HEK293 (cell line): ENCODE results near the gene CITED4.

Source experiments
- CTCF ChIA-PET: fragments of 350-600 bp; formaldehyde crosslinking; extraction: SDS; loops from one replicate; lab custom pipeline; 2021; ENCODE audit warnings: antibody characterized with exemption; lab: Yijun Ruan, JAX
- POLR2A ChIA-PET: fragments of 300-600 bp; formaldehyde crosslinking; extraction: SDS; loops from one replicate; lab custom pipeline; 2020; ENCODE audit warnings: antibody characterized with exemption, inconsistent platforms; lab: Yijun Ruan, JAX
- H3K27ac ChIP-seq: fragments of 200-500 bp; sonication (Bioruptor generic); 2 replicates; pipeline ENCODE4 v1.5.1; 2014; ENCODE audit warnings: low read depth, low read length, control low read depth, inconsistent platforms; ENCODE audit errors: extremely low read depth
- H3K36me3 ChIP-seq, 2 experiments: fragments of 200-500 bp in 1 of 2; sonication (Bioruptor generic) in 1 of 2; 1 replicate in 1 of 2; 2 replicates in 1 of 2; pipeline ENCODE4 v1.5.1; 2014 to 2017; ENCODE audit warnings: inconsistent platforms in 2 of 2, low read length in 2 of 2; ENCODE audit not compliant: control insufficient read depth in 2 of 2, insufficient read depth in 1 of 2
- H3K4me1 ChIP-seq: fragments of 200-500 bp; sonication (Bioruptor generic); 2 replicates; pipeline ENCODE4 v1.5.1; 2014; ENCODE audit warnings: mild to moderate bottlenecking, low read length, inconsistent platforms; ENCODE audit not compliant: control insufficient read depth, insufficient read depth
- H3K4me3 ChIP-seq: 2 replicates; pipeline ENCODE4 v1.5.1; 2011; ENCODE audit warnings: low read depth, mild to moderate bottlenecking, control low read depth, low read length, moderate library complexity
- H3K9me3 ChIP-seq: fragments of 200-500 bp; sonication (Bioruptor generic); 2 replicates; pipeline ENCODE4 v1.5.1; 2014; ENCODE audit warnings: low read depth, low read length, inconsistent platforms; ENCODE audit not compliant: control insufficient read depth, insufficient read depth
- CTCF ChIP-seq: fragments of 450-650 bp; formaldehyde crosslinking; IDR thresholded peaks from 2 replicates; pipeline ENCODE4 v1.5.1; 2016; ENCODE audit warnings: missing biosample characterization, missing genetic modification characterization
- GLI4 ChIP-seq: fragments of 450-650 bp; formaldehyde crosslinking; IDR thresholded peaks from 2 replicates; pipeline ENCODE4 v1.5.1; 2016; ENCODE audit warnings: missing biosample characterization, missing genetic modification characterization
- GLIS1 ChIP-seq: fragments of 450-650 bp; formaldehyde crosslinking; IDR thresholded peaks from 2 replicates; pipeline ENCODE4 v1.5.1; 2016; ENCODE audit warnings: missing biosample characterization, missing genetic modification characterization
- KLF10 ChIP-seq: fragments of 450-650 bp; IDR thresholded peaks from 2 replicates; pipeline ENCODE4 v1.5.1; 2018; ENCODE audit warnings: missing biosample characterization, mild to moderate bottlenecking, missing genetic modification characterization
- KLF16 ChIP-seq: fragments of 450-650 bp; formaldehyde crosslinking; IDR thresholded peaks from 2 replicates; pipeline ENCODE4 v1.5.1; 2017; ENCODE audit warnings: missing biosample characterization, missing genetic modification characterization
- MEIS1 ChIP-seq: sonication (generic); formaldehyde crosslinking; IDR thresholded peaks from 2 replicates; pipeline ENCODE4 v1.8.1; 2022; ENCODE audit warnings: missing genetic modification reagents, mild to moderate bottlenecking, borderline replicate concordance
- REST ChIP-seq: fragments of 450-650 bp; formaldehyde crosslinking; IDR thresholded peaks from 2 replicates; pipeline ENCODE4 v1.5.1; 2016; ENCODE audit warnings: missing biosample characterization, missing genetic modification characterization
- TSHZ1 ChIP-seq: fragments of 450-650 bp; formaldehyde crosslinking; IDR thresholded peaks from 2 replicates; pipeline ENCODE4 v1.5.1; 2016; ENCODE audit warnings: missing biosample characterization, missing genetic modification characterization, borderline replicate concordance
- ZBTB17 ChIP-seq: fragments of 450-650 bp; formaldehyde crosslinking; IDR thresholded peaks from 2 replicates; pipeline ENCODE4 v1.5.1; 2016; ENCODE audit warnings: missing biosample characterization, missing genetic modification characterization
- ZFP41 ChIP-seq: fragments of 450-650 bp; formaldehyde crosslinking; IDR thresholded peaks from 2 replicates; pipeline ENCODE4 v1.5.1; 2016; ENCODE audit warnings: missing biosample characterization, missing genetic modification characterization, borderline replicate concordance
- ZNF112 ChIP-seq: fragments of 450-650 bp; formaldehyde crosslinking; IDR thresholded peaks from 2 replicates; pipeline ENCODE4 v1.5.0; 2017; ENCODE audit warnings: missing biosample characterization, missing genetic modification characterization
- ZNF138 ChIP-seq: fragments of 450-650 bp; formaldehyde crosslinking; IDR thresholded peaks from 2 replicates; pipeline ENCODE4 v1.5.1; 2016; ENCODE audit warnings: missing biosample characterization, missing genetic modification characterization, borderline replicate concordance
- ZNF184 ChIP-seq: fragments of 450-650 bp; IDR thresholded peaks from 2 replicates; pipeline ENCODE4 v1.5.1; 2018; ENCODE audit warnings: missing biosample characterization, mild to moderate bottlenecking, missing genetic modification characterization
- ZNF223 ChIP-seq: fragments of 450-650 bp; formaldehyde crosslinking; IDR thresholded peaks from 2 replicates; pipeline ENCODE4 v1.5.1; 2016; ENCODE audit warnings: missing biosample characterization, missing genetic modification characterization
- ZNF335 ChIP-seq: fragments of 450-650 bp; formaldehyde crosslinking; conservative IDR thresholded peaks from 2 replicates; pipeline ENCODE4 v1.5.1; 2016; ENCODE audit warnings: missing biosample characterization, missing genetic modification characterization
- ZNF398 ChIP-seq: fragments of 450-650 bp; formaldehyde crosslinking; IDR thresholded peaks from 2 replicates; pipeline ENCODE4 v1.5.1; 2017; ENCODE audit warnings: missing biosample characterization, missing genetic modification characterization
- ZNF404 ChIP-seq: fragments of 450-650 bp; formaldehyde crosslinking; IDR thresholded peaks from 2 replicates; pipeline ENCODE4 v1.5.1; 2017; ENCODE audit warnings: missing biosample characterization, missing genetic modification characterization
- ZNF549 ChIP-seq: fragments of 450-650 bp; IDR thresholded peaks from 2 replicates; pipeline ENCODE4 v1.5.1; 2018; ENCODE audit warnings: missing biosample characterization, missing genetic modification characterization, mild to moderate bottlenecking, inconsistent platforms, moderate library complexity
- ZNF600 ChIP-seq: fragments of 450-650 bp; formaldehyde crosslinking; IDR thresholded peaks from 2 replicates; pipeline ENCODE4 v1.5.1; 2016; ENCODE audit warnings: missing biosample characterization, missing genetic modification characterization
- ZNF654 ChIP-seq: fragments of 450-650 bp; formaldehyde crosslinking; IDR thresholded peaks from 2 replicates; pipeline ENCODE4 v1.5.1; 2016; ENCODE audit warnings: low read depth, missing biosample characterization, missing genetic modification characterization
- ZNF660 ChIP-seq: fragments of 450-650 bp; IDR thresholded peaks from 2 replicates; pipeline ENCODE4 v1.5.1; 2018; ENCODE audit warnings: missing biosample characterization, mild to moderate bottlenecking, missing genetic modification characterization
- ZNF670 ChIP-seq: fragments of 450-650 bp; formaldehyde crosslinking; IDR thresholded peaks from 2 replicates; pipeline ENCODE4 v1.5.1; 2016; ENCODE audit warnings: missing biosample characterization, missing genetic modification characterization, low read depth
- ZXDB ChIP-seq: fragments of 450-650 bp; formaldehyde crosslinking; IDR thresholded peaks from 2 replicates; pipeline ENCODE4 v1.5.1; 2016; ENCODE audit warnings: missing biosample characterization, missing genetic modification characterization

Gene CITED4

GRCh38 chr1:40849801-40850592 lies 12.2 kb downstream of the CITED4 start (continued):
- no peak for TF ChIP-seq ZNF398 (tag by site-specific recombination)
- TF ChIP-seq ZNF660 = 0 out of 2 replicates have a peak, but pooled peaks have one; percentile 48
- TF ChIP-seq GLI4 (tag by site-specific recombination) = no peak
- no peak for TF ChIP-seq ZNF138 (tag by site-specific recombination)
- peak; percentile 41 for TF ChIP-seq ZNF335 (tag by site-specific recombination)
- TF ChIP-seq ZNF549 (tag by site-specific recombination) = no peak

GRCh38 chr1:40848530-40849189 lies 13.5 kb downstream of the CITED4 start:
- CTCF ChIA-PET = interaction anchor here (0.6 to 17.3 kb wide), 34 partner anchors 9 to 705 kb away, joined by 3 to 415 read pairs (median 4); no protein-coding TSS in a partner anchor
- no peaks in the 10 kb centered on the region for H3K4me1 ChIP-seq

GRCh38 chr1:40847023-40847745 lies 15.0 kb downstream of the CITED4 start:
- POLR2A ChIA-PET = no interaction called here
- TF ChIP-seq ZNF223 (tag by site-specific recombination) = no peak
- no peak for TF ChIP-seq REST (tag by site-specific recombination)
- TF ChIP-seq KLF16 (tag by site-specific recombination) = no peak
- TF ChIP-seq ZXDB = no peak
- TF ChIP-seq TSHZ1 (tag by site-specific recombination) = no peak

More at GRCh38 chr1:40848530-40849189, 13.5 kb downstream of the CITED4 start:
- POLR2A ChIA-PET = no interaction called here
- Histone ChIP-seq H3K36me3 (no peaks in the 10 kb centered on the region), H3K4me3 (no peak overlapping the region), H3K27ac (no peak overlapping the region), H3K9me3 (no peaks in the 10 kb centered on the region)
- TF ChIP-seq ZNF600 (tag by site-specific recombination) = 0 out of 2 replicates have a peak, but pooled peaks have one; percentile 39
- no peak for TF ChIP-seq KLF10 (tag by site-specific recombination)
- TF ChIP-seq CTCF (tag by site-specific recombination) = peak; percentile 76
- no peak for TF ChIP-seq ZFP41 (tag by site-specific recombination)
- TF ChIP-seq ZNF654 (tag by site-specific recombination) = peak; percentile 89
- TF ChIP-seq ZNF670 (tag by site-specific recombination) = no peak
- no peak for TF ChIP-seq ZNF404 (tag by site-specific recombination)
- TF ChIP-seq ZBTB17 = no peak
- TF ChIP-seq GLIS1 (tag by site-specific recombination) = peak; percentile 13; the same call in 1 of the 2 replicates
- TF ChIP-seq ZNF112 = no peak
- TF ChIP-seq MEIS1 (CRISPR knock-in tag) = no peak
- no peak for TF ChIP-seq ZNF184 (tag by site-specific recombination)

More at GRCh38 chr1:40847023-40847745, 15.0 kb downstream of the CITED4 start:
- H3K4me1 ChIP-seq = no peaks in the 10 kb centered on the region
- no peaks in the 10 kb centered on the region for H3K36me3 ChIP-seq
- no peaks in the 10 kb centered on the region for H3K9me3 ChIP-seq
- CTCF ChIA-PET = interaction anchor here (1.1 to 17.3 kb wide), 5 partner anchors 13 to 157 kb away, joined by 3 to 415 read pairs (median 4); no protein-coding TSS in a partner anchor
- no peak overlapping the region for H3K27ac ChIP-seq
- no peak overlapping the region for H3K4me3 ChIP-seq
